GM19397 (cell line): ENCODE measurements around the gene OR2T33.
"Not testable (repeated sequence)": the region's sequence is repeated elsewhere in the genome, so short reads cannot be mapped to it uniquely, and the experiment has no call there.

ENCODE experiments used
- ATAC-seq: cut with Tn5 transposase; IDR thresholded peaks from one replicate; pipeline ENCODE4 v1.9.1; 2021; ENCODE audit warnings: mild to moderate bottlenecking, moderate library complexity; ENCODE audit not compliant: unreplicated experiment

Gene OR2T33, protein sequence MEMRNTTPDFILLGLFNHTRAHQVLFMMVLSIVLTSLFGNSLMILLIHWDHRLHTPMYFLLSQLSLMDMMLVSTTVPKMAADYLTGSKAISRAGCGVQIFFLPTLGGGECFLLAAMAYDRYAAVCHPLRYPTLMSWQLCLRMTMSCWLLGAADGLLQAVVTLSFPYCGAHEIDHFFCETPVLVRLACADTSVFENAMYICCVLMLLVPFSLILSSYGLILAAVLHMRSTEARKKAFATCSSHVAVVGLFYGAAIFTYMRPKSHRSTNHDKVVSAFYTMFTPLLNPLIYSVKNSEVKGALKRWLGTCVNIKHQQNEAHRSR

DNA sequence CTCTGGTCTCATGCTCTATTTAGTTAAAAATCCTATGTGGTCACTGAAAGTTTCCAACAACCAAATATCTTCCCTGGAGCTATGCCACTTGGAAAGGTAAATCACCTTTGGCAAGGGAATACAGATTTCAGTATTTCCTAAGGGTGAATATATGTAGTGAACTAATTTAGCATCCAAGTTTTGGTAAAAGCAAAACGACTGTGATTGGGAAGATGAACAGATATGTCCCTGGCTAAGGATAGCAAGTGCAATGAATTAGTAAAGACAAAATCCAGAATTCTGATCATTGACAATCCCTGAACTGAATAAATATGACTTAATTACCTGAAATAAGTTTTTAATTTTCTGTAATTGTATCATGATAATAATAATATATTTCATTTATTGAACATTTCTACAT lies at the start of gene OR2T33:
TSS of gene OR2T33 (minus strand) at position 101 of the 400 bp plus-strand sequence. CDS start 4,162 bp downstream, outside the sequence.
- no peak for ATAC-seq

DNA sequence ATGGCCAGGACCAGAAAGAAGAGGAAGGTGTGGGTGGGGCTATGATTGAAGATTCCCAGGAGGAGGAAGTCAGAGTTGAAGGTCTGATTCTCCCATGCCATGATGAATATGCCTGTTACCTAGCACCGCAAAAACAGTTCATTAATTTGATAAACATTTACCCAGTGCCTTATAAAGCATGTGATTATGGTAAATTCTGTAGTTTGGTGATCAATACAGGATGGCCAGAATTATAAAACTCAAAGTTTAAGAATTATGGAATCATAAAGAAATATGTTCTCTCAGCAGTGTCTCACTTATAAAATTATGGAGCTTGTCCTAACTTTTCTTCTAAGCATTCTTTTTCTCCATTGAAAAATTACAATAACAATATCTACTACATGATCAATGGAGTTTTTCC lies 46.7 kb upstream of the OR2T33 start, which contains the start of gene OR2M7:
TSS of gene OR2M7 (minus strand) at position 101 of the 400 bp plus-strand sequence. CDS start at position 101, 0 bp downstream.
- no peak for ATAC-seq

DNA sequence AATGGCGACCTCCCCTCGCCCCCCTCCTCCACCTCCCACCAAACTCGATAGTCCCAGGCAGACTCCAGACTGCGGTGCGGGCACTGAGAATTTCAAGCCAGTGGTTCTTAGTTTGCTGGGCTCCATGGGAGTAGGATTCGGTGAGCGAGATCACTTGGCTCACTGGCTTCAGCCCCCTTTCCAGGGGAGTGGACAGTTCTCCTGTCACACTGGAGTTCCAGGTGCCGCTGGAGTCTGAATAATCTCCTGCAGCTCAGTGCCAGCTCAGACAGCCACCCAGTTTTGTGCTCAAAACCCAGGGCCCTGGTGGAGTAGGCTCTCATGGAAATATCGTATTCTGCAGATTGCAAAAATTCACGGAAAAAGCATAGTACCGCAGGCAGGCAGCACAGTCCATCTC lies 39.0 kb upstream of the OR2T33 start:
- ATAC-seq, result no peak

DNA sequence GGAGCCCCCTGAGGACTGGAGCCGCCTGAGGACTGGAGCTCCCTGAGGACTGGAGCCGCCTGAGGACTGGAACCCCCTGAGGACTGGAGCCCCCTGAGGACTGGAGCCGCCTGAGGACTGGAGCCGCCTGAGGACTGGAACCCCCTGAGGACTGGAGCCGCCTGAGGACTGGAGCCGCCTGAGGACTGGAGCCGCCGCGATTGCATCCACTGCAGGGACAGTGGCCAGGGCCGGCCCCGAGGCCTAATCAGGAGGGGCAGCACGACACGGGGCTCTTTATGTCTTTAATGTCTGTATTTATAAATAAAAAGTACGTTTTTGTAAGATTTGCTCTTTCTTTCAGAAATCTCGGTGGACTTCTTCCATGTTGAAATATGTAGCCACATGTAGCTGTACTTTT lies 29.0 kb upstream of the OR2T33 start:
- not testable (repeated sequence) for ATAC-seq

DNA sequence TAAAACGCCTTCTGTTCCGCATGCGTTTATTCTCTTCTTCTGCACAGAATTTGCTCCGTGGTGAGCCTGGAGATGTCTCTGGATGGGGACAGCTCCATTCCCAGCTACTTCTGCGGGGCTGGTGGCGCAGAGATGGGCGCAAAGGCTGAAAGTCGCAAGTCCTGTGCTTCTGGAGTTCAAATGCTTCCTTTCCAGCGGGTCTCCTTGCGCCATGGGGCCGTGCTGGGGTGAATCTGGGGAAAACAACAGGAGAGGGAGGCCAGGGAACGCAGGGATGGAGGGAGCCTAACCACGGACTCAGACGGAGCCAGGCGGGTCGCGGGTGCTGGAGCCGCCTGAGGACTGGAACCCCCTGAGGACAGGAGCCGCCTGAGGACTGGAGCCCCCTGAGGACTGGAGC lies 28.3 kb upstream of the OR2T33 start:
- no peak for ATAC-seq

DNA sequence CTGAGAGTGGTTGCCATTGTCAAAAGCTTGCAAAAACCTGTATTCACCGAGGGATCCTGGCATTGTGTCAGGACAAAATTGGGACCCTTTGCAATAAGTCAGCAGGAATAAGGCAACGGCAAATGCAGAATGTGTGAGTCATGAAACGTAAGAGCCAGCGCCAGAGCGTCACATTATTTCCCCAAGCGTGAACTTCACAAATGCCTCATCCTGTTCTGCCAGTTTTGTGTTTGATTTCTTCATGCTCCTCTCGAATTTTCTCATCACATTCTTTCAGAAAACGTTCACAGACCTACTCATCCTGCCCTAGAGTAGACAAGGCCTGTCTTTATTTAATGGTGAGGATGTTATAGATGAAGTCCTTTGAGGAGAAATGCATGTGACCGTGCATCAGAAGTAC lies 27.9 kb upstream of the OR2T33 start:
- ATAC-seq, result not testable (repeated sequence)

DNA sequence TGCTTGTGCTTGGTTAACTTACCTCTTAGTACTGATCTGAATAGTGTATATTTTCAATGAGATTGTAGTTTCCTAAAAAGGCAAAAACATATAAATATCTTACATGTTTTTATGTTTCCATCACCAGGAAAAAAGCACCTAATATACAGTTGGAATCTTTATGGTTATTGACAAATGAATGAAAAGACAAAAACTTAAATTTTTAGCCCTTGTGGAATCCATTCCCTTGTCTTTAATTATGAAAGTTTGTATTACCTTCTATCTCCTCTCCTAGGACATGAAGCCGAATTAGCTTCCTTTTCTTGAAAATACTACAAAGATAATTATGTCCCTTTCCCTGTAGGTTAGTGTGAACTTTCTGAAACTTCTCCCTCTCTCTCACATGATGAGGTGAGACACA lies 25.5 kb upstream of the OR2T33 start, which contains the start of gene OR2T12:
TSS of gene OR2T12 (minus strand) at position 101 of the 400 bp plus-strand sequence. CDS start 7,846 bp downstream, outside the sequence.
- ATAC-seq, result no peak

DNA sequence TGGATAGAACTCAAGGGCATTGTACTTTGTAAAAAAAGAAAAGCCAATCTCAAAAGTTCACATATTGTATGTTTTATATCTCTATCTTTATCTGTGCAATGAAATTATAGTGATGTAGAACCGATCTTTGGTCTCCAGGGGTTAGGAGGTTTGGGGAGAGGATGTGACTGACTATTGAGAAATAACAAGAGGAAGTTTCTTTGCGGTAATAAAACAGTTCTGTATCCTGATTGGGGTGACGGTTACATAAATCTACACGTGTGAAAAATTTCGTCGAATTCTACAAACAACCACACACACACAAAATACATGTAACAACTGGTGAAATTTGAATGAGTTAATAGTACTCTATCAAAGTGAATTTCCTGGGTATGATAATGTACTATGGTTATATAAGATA lies 10.6 kb upstream of the OR2T33 start:
- no peak for ATAC-seq

DNA sequence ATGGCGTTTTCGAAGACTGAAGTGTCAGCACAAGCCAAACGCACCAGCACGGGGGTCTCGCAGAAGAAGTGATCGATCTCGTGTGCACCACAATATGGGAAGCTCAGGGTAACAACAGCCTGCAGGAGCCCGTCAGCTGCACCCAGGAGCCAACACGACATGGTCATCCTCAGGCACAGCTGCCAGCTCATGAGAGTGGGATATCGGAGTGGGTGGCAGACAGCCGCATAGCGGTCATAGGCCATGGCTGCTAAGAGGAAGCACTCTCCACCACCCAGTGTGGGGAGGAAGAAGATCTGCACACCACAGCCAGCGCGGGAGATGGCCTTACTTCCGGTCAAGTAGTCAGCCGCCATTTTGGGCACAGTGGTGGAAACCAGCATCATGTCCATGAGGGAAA lies 4.6 kb downstream of the OR2T33 start:
- ATAC-seq, result not testable (repeated sequence)

DNA sequence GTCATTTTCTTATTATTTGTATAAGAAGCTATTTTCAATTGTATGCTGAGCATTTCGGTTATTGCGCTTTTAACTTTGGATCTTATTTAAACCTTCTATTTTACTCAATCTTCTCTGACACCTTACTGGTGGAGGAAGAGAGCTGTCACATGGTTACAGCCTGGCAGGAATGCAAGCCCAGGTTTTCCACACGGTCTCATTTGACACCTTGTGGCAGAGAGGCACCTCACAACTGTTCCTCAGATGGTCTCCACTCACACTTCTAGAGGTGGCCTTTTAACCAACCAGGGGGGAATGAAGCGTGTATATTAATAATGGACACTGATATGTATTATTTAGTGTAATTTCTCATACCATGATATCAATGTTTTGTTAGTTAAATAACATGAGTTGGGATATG lies 9.6 kb downstream of the OR2T33 start:
- ATAC-seq, result no peak

DNA sequence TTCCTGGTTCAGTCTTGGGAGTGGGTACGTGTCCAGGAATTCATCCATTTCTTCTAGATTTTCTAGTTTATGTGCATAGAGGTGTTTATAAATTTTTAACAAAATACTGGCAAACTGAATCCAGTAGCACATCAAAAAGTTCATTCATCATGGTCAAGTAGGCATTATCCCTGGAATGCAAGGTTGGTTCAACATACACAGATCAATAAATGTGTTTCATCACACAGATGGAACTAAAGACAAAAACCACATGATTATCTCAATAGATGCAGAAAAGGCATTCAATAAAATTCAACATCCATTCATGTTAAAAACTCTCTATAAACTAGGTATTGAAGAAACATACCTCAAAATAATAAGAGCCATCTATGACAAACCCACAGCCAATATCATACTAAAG lies 18.5 kb downstream of the OR2T33 start:
- ATAC-seq, result not testable (repeated sequence)

DNA sequence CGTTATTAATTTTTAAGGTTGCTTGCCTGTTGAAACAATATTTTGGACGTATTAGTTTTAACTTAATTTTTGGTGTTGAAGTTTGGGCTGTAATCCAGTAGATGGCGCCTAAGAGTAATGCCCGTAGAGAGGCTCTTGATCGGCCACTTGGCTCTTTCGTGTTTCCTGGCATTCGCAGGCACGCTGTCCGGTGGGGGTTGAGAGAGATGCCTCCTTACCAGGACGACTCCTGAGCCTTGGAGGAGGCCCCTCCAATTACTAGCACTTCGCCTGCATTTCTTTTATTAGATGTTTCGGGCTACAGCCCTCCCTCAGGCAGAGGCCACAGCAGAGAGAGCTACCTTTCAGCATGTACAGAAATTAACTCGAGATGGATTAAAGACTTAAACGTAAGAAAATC lies 34.6 kb downstream of the OR2T33 start:
- peak; percentile 70 for ATAC-seq

DNA sequence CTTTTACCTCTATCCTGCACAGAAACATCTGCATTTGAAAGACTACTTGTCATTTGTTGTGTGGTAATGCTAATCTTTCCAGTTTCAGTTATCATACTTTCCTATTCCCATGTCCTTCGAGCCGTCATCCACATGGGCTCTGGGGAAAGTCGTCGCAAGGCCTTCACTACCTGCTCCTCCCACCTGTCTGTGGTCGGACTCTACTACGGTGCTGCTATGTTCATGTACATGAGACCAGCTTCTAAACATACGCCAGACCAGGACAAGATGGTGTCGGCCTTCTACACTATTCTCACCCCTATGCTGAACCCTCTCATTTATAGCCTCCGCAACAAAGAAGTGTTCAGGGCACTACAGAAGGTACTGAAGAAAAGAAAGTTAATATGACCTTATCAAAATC lies 38.3 kb downstream of the OR2T33 start:
- no peak for ATAC-seq

DNA sequence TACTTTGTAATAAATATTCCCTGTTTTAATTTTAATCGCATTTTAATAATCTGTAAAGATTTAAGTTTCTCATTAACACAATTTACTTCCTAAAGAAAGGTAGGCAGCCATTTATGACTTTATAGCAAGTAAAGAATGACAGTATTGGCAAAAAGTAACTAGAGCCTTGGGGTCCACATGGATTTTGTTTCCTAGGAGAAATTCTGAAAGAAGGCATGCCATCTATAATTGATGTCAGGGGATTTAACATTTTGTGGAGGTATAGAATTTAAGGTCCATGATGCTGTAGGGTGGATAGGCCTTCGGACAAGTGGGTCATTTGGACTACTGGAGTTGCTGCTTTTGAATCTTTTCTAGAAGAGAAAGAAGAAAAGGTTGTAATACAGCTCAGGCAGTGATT lies 46.7 kb downstream of the OR2T33 start, which contains the start of gene OR2M4:
TSS of gene OR2M4 (plus strand) at position 301 of the 400 bp plus-strand sequence. CDS start 7,512 bp downstream, outside the sequence.
- no peak for ATAC-seq

DNA sequence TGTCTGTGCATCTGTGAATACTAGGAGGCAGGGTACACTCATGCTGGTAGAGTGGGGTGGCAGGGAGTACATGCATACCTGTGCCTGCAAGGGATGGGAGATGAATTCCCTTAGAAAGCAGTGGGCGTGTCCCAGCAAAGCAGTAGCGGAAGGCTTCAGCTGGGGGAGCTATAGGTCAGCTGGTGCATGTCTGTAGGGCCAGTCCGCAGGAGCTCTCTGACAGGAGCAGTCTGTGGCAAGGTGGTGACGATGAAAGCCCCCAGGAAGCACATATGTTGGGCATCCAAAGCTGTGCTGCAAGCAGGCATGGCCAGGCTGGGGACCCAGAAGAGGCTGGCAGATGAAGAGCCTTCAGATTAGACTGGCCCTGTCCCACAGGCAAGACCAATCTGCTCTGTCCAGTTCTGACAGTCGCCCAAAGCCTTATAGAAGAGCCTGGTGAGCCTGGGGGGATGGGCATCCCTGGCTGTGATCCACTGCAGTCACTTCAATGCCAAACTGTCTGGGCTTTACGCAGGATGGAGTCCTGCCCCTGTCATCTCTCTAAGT lies 48.3 kb downstream of the OR2T33 start:
- no peak for ATAC-seq

DNA sequence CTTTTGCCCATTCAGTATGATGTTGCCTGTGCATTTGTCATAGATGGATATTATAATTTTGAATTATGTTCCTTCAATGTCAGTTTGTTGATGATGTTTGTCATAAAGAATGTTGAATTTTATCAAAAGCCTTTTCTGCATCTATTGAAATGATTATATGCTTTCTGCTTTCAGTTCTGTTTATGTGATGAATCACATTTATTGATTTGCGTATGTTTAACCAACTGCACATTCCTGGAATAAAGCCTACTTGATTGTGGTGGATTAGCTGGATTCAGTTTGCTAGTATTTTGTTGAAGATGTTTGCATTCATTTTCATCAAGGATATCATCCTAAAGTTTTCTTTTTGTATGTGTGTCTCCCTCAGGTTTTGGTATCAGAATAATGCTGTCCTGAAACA lies 52.2 kb downstream of the OR2T33 start:
- ATAC-seq, result no peak
